ENCODE data around the gene FNDC3A.
A peak's percentile ranks its signal among the peaks of the same experiment; 100 is the strongest.
"Not testable (repeated sequence)": the region's sequence is repeated elsewhere in the genome, so short reads cannot be mapped to it uniquely, and the experiment has no call there.

Gene FNDC3A

GRCh38 chr13:49124693-49125304 lies 149.1 kb downstream of the FNDC3A start:
- Histone ChIP-seq H3K27ac (peak overlapping the region; percentile 30), H3K4me3 (ENCODE audit: low read depth in 1 of 2, low read length in 1 of 2) (no peak overlapping the region)
- no peak for TF ChIP-seq CTCF (IDR thresholded peaks at IDR 0.05)

GRCh38 chr13:49125964-49126524 lies 150.3 kb downstream of the FNDC3A start:
- Histone ChIP-seq H3K27ac (peak overlapping the region; percentile 30), H3K9me3 (no peaks in the 10 kb centered on the region), H3K4me3 (ENCODE audit: low read depth in 1 of 2, low read length in 1 of 2) (no peak overlapping the region), H3K27me3 (no peaks in the 10 kb centered on the region), H3K36me3 (peaks cover 1% of the 10 kb centered on the region), H3K4me1 (ENCODE audit: control insufficient read depth in 1 of 2, insufficient read depth in 1 of 2, low read depth in 1 of 2, low read length in 1 of 2) (peaks cover 27 to 31% of the 10 kb centered on the region in 2 experiments)
- no peak for TF ChIP-seq CTCF (IDR thresholded peaks at IDR 0.05)

More at GRCh38 chr13:49124693-49125304, 149.1 kb downstream of the FNDC3A start:
- H3K27me3 ChIP-seq, result no peaks in the 10 kb centered on the region
- no peaks in the 10 kb centered on the region for H3K36me3 ChIP-seq
- H3K4me1 ChIP-seq (ENCODE audit: control insufficient read depth in 1 of 2, insufficient read depth in 1 of 2, low read depth in 1 of 2, low read length in 1 of 2), result peaks cover 27 to 31% of the 10 kb centered on the region in 2 experiments
- no peaks in the 10 kb centered on the region for H3K9me3 ChIP-seq

GRCh38 chr13:49132479-49133002 lies 156.8 kb downstream of the FNDC3A start:
- no peak for TF ChIP-seq CTCF (IDR thresholded peaks at IDR 0.05)
- H3K27ac ChIP-seq, result peak overlapping the region; percentile 73
- H3K4me3 ChIP-seq (ENCODE audit: low read depth in 1 of 2, low read length in 1 of 2), result no peak overlapping the region
- no peaks in the 10 kb centered on the region for H3K9me3 ChIP-seq
- no peaks in the 10 kb centered on the region for H3K27me3 ChIP-seq
- H3K4me1 ChIP-seq (ENCODE audit: control insufficient read depth in 1 of 2, insufficient read depth in 1 of 2, low read depth in 1 of 2, low read length in 1 of 2), result peaks cover 23 to 31% of the 10 kb centered on the region in 2 experiments
- H3K36me3 ChIP-seq, result peaks cover 30% of the 10 kb centered on the region

GRCh38 chr13:49134305-49134704 lies 158.6 kb downstream of the FNDC3A start:
- Histone ChIP-seq H3K27ac (no peak overlapping the region), H3K27me3 (no peaks in the 10 kb centered on the region), H3K9me3 (no peaks in the 10 kb centered on the region), H3K36me3 (peaks cover 34% of the 10 kb centered on the region), H3K4me1 (ENCODE audit: control insufficient read depth in 1 of 2, insufficient read depth in 1 of 2, low read depth in 1 of 2, low read length in 1 of 2) (peaks cover 23 to 30% of the 10 kb centered on the region in 2 experiments), H3K4me3 (ENCODE audit: low read depth in 1 of 2, low read length in 1 of 2) (no peak overlapping the region)
- no peak for TF ChIP-seq CTCF (IDR thresholded peaks at IDR 0.05)

- H3K4me3 ChIP-seq (ENCODE audit: low read depth in 1 of 2, low read length in 1 of 2); H3K9me3 ChIP-seq; H3K27ac ChIP-seq; H3K27me3 ChIP-seq: not testable (repeated sequence)
- Histone ChIP-seq H3K4me1 (ENCODE audit: control insufficient read depth in 1 of 2, insufficient read depth in 1 of 2, low read depth in 1 of 2, low read length in 1 of 2) (peaks cover 15 to 19% of the 10 kb centered on the region in 2 experiments), H3K36me3 (peaks cover 32% of the 10 kb centered on the region)
Measured at GRCh38 chr13:49137138-49137643, 161.5 kb downstream of the FNDC3A start.

All from neutrophil (primary cell).